GM12878 (cell line): ENCODE data around the gene MICALL1.

Experiments
- CEBPB ChIP-seq, 2 experiments: fragments of 150-350 bp in 1 of 2; IDR thresholded peaks; 2 replicates each; pipeline ENCODE4 v1.6.1; 2012 to 2014; ENCODE audit warnings: low read depth in 2 of 2, low read length in 2 of 2, borderline replicate concordance in 1 of 2, inconsistent platforms in 1 of 2
- EZH2 ChIP-seq: IDR thresholded peaks from 2 replicates; pipeline ENCODE4 v1.6.1; 2012; ENCODE audit warnings: low read depth, mild to moderate bottlenecking, control low read depth, inconsistent platforms, low read length, borderline replicate concordance; ENCODE audit not compliant: control insufficient read depth
- POLR2AphosphoS2 ChIP-seq: IDR thresholded peaks from 2 replicates; pipeline ENCODE4 v1.6.1; 2011; ENCODE audit warnings: low read depth, mild to moderate bottlenecking, low read length, improper control_type of control experiment, moderate library complexity
- POLR2AphosphoS5 ChIP-seq: IDR thresholded peaks from 2 replicates; pipeline ENCODE4 v1.6.1; 2011; ENCODE audit warnings: mild to moderate bottlenecking, low read length, inconsistent platforms
- SIN3A ChIP-seq: IDR thresholded peaks from 2 replicates; pipeline ENCODE4 v1.6.1; 2012; ENCODE audit warnings: low read depth, low read length, improper control_type of control experiment
- SP1 ChIP-seq: IDR thresholded peaks from one replicate; pipeline ENCODE4 v1.6.1; 2011; ENCODE audit warnings: low read depth, low read length
- TAF1 ChIP-seq: IDR thresholded peaks from 2 replicates; pipeline ENCODE4 v1.6.1; 2011; ENCODE audit warnings: mild to moderate bottlenecking, low read depth, low read length, borderline replicate concordance
- TARDBP ChIP-seq: IDR thresholded peaks from 2 replicates; pipeline ENCODE4 v1.6.1; 2016; ENCODE audit warnings: borderline replicate concordance
- USF1 ChIP-seq: IDR thresholded peaks from 2 replicates; pipeline ENCODE4 v1.6.1; 2011; ENCODE audit warnings: borderline replicate concordance, low read depth, mild to moderate bottlenecking, moderate library complexity, mixed read lengths, low read length; ENCODE audit not compliant: insufficient read depth; ENCODE audit errors: extremely low read length
- ZZZ3 ChIP-seq: IDR thresholded peaks from 2 replicates; pipeline ENCODE4 v1.6.1; 2011; ENCODE audit warnings: low read depth; ENCODE audit not compliant: control insufficient read depth, insufficient read length
- TF ChIP-seq, protein P1 (sequence below), 3 experiments: IDR thresholded peaks in 2 of 3; conservative IDR thresholded peaks in 1 of 3; 2 replicates each; pipeline ENCODE4 v1.5.1; 2011; ENCODE audit warnings: low read depth in 3 of 3, low read length in 3 of 3, mild to moderate bottlenecking in 3 of 3, control low read depth in 2 of 3, moderate library complexity in 2 of 3, inconsistent platforms in 1 of 3, mixed read lengths in 1 of 3; ENCODE audit not compliant: control insufficient read depth in 2 of 3, insufficient read depth in 1 of 3; ENCODE audit errors: extremely low read depth in 1 of 3

GRCh38 chr22:37860796-37861421 lies 45.2 kb upstream of the MICALL1 start:
- TF ChIP-seq SP1 = no peak
- TF ChIP-seq, protein P1, sequence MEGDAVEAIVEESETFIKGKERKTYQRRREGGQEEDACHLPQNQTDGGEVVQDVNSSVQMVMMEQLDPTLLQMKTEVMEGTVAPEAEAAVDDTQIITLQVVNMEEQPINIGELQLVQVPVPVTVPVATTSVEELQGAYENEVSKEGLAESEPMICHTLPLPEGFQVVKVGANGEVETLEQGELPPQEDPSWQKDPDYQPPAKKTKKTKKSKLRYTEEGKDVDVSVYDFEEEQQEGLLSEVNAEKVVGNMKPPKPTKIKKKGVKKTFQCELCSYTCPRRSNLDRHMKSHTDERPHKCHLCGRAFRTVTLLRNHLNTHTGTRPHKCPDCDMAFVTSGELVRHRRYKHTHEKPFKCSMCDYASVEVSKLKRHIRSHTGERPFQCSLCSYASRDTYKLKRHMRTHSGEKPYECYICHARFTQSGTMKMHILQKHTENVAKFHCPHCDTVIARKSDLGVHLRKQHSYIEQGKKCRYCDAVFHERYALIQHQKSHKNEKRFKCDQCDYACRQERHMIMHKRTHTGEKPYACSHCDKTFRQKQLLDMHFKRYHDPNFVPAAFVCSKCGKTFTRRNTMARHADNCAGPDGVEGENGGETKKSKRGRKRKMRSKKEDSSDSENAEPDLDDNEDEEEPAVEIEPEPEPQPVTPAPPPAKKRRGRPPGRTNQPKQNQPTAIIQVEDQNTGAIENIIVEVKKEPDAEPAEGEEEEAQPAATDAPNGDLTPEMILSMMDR (IDR thresholded peaks at IDR 0.05 in 2 of 3, conservative IDR thresholded peaks at IDR 0.05 in 1 of 3; ENCODE audit: control insufficient read depth in 2 of 3, extremely low read depth in 1 of 3, insufficient read depth in 1 of 3, low read depth in 3 of 3, low read length in 3 of 3) = no peak
- no peak for TF ChIP-seq TAF1
- no peak for TF ChIP-seq SIN3A
- peak; percentile 25; the same call in 1 of the 2 replicates for TF ChIP-seq POLR2AphosphoS5
- no peak for TF ChIP-seq ZZZ3
- TF ChIP-seq TARDBP = no peak
- TF ChIP-seq EZH2 = no peak
- no peak for TF ChIP-seq USF1
- no peak for TF ChIP-seq CEBPB (IDR thresholded peaks at IDR 0.05; ENCODE audit: borderline replicate concordance in 1 of 2, low read depth in 2 of 2, low read length in 2 of 2)
- no peak for TF ChIP-seq POLR2AphosphoS2
